DND-41 (cell line): Measurements from ENCODE around the gene PCDH9.

Experiments
- ATAC-seq: fragments of 200-7000 bp; cut with Tn5 transposase; 3 replicates; pipeline ENCODE4 v1.9.1; 2021; ENCODE audit warnings: low read depth; ENCODE audit not compliant: insufficient read depth
- DNase-seq: peaks from one replicate; pipeline ENCODE4 v3.0.0-alpha.2; 2020
- H2AFZ ChIP-seq: 2 replicates; pipeline ENCODE4 v1.6.0; 2012; ENCODE audit warnings: low read depth, low read length
- H3K27ac ChIP-seq: 2 replicates; pipeline ENCODE4 v1.5.1; 2012; ENCODE audit warnings: low read length, inconsistent platforms
- H3K27me3 ChIP-seq: fragments of 200-600 bp; sonication (generic); 2 replicates; pipeline ENCODE4 v1.6.0; 2012; ENCODE audit warnings: low read length, mild to moderate bottlenecking, inconsistent platforms; ENCODE audit not compliant: insufficient read depth, poor library complexity
- H3K36me3 ChIP-seq: 2 replicates; pipeline ENCODE4 v1.5.1; 2012; ENCODE audit warnings: low read length, inconsistent platforms; ENCODE audit not compliant: insufficient read depth
- H3K4me1 ChIP-seq: 2 replicates; pipeline ENCODE4 v1.5.1; 2012; ENCODE audit warnings: mild to moderate bottlenecking, low read length; ENCODE audit not compliant: insufficient read depth
- H3K4me2 ChIP-seq: 2 replicates; pipeline ENCODE4 v1.6.0; 2012; ENCODE audit warnings: mild to moderate bottlenecking, moderate library complexity, low read length, inconsistent platforms; ENCODE audit not compliant: insufficient read depth
- H3K4me3 ChIP-seq, 2 experiments: fragments of 200-600 bp in 1 of 2; shearing (Covaris generic) in 1 of 2; 2 replicates each; pipeline ENCODE4 v1.5.1; 2012 to 2016; ENCODE audit warnings: inconsistent platforms in 2 of 2, low read length in 2 of 2, mild to moderate bottlenecking in 2 of 2, low read depth in 1 of 2, moderate library complexity in 1 of 2
- H3K79me2 ChIP-seq: 2 replicates; pipeline ENCODE4 v1.6.0; 2012; ENCODE audit warnings: low read length, inconsistent platforms; ENCODE audit not compliant: insufficient read depth
- H3K9ac ChIP-seq: 2 replicates; pipeline ENCODE4 v1.6.0; 2012; ENCODE audit warnings: low read depth, mild to moderate bottlenecking, inconsistent platforms, low read length, moderate library complexity
- H3K9me3 ChIP-seq: 2 replicates; pipeline ENCODE4 v1.5.1; 2012; ENCODE audit warnings: low read length, moderate library complexity, mild to moderate bottlenecking, inconsistent platforms; ENCODE audit not compliant: insufficient read depth, severe bottlenecking
- H4K20me1 ChIP-seq: 2 replicates; pipeline ENCODE4 v1.6.0; 2012; ENCODE audit warnings: low read length; ENCODE audit not compliant: insufficient read depth
- EZH2 ChIP-seq: IDR thresholded peaks from 3 replicates; pipeline ENCODE4 v1.6.1; 2012; ENCODE audit warnings: borderline replicate concordance, low read depth, mild to moderate bottlenecking, moderate library complexity, low read length, inconsistent platforms; ENCODE audit not compliant: severe bottlenecking
- TF ChIP-seq, protein P1 (sequence below): IDR thresholded peaks from 2 replicates; pipeline ENCODE4 v1.5.1; 2012; ENCODE audit warnings: borderline replicate concordance, low read length, moderate library complexity, mild to moderate bottlenecking; ENCODE audit not compliant: poor library complexity, severe bottlenecking; ENCODE audit errors: extremely low read depth

PCDH9 gene

DNA sequence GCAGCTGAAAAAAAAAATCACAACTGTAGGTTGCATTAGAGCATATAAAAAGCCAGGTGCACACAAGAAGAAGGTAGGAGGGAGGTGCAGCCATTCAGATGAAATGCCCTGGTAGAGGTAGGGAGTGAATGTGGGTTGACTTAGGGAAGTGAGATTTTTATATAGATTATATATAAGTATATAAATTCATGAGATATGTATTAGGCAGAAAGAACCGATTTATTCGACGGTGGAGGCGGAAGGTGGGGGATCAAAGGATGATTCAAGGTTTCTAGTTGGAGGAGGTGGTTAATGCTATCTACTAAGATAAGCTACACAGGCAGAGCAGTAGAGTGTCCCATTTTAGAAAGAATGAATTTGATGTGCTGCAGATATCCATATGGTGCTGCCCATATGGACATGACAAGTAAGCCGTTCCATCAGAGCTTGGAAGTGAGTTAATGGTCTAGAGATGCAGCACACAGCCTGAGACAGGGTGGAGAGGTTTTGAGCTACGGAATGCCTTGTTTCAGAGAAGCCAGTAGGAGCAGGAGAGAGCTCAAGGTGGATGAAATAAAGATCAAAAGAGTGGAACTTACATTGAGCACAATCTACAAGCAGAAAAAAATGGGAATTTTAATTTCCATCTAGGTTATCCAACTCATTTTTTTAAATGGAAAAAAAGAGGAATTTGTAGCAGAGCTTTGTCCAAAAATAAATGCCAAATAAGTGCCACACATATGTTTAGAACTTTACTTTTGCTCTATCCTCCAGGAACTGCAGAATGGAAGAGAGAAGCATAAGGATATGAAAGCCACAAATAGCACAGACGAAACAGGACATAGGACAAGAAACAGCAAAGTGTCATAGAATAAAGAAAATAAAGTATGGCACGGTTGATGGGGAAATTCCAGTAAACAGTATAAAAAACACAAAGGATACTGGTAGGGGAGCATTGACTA is 177.3 kb downstream of the PCDH9 start:
- H3K27ac ChIP-seq = no peak overlapping the region
- no peaks in the 10 kb centered on the region for H4K20me1 ChIP-seq
- no peaks in the 10 kb centered on the region for H3K27me3 ChIP-seq
- no peak overlapping the region for H3K4me3 ChIP-seq
- DNase-seq (no peak), ATAC-seq (no peak)
- H3K4me2 ChIP-seq = no peak overlapping the region
- H3K36me3 ChIP-seq = no peaks in the 10 kb centered on the region
- peaks cover 15% of the 10 kb centered on the region for H3K4me1 ChIP-seq
- H2AFZ ChIP-seq = no peak overlapping the region
- no peaks in the 10 kb centered on the region for H3K9me3 ChIP-seq
- no peaks in the 10 kb centered on the region for H3K79me2 ChIP-seq
- no peak overlapping the region for H3K9ac ChIP-seq
- TF ChIP-seq EZH2 = no peak
- TF ChIP-seq, protein P1, sequence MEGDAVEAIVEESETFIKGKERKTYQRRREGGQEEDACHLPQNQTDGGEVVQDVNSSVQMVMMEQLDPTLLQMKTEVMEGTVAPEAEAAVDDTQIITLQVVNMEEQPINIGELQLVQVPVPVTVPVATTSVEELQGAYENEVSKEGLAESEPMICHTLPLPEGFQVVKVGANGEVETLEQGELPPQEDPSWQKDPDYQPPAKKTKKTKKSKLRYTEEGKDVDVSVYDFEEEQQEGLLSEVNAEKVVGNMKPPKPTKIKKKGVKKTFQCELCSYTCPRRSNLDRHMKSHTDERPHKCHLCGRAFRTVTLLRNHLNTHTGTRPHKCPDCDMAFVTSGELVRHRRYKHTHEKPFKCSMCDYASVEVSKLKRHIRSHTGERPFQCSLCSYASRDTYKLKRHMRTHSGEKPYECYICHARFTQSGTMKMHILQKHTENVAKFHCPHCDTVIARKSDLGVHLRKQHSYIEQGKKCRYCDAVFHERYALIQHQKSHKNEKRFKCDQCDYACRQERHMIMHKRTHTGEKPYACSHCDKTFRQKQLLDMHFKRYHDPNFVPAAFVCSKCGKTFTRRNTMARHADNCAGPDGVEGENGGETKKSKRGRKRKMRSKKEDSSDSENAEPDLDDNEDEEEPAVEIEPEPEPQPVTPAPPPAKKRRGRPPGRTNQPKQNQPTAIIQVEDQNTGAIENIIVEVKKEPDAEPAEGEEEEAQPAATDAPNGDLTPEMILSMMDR = no peak

DNA sequence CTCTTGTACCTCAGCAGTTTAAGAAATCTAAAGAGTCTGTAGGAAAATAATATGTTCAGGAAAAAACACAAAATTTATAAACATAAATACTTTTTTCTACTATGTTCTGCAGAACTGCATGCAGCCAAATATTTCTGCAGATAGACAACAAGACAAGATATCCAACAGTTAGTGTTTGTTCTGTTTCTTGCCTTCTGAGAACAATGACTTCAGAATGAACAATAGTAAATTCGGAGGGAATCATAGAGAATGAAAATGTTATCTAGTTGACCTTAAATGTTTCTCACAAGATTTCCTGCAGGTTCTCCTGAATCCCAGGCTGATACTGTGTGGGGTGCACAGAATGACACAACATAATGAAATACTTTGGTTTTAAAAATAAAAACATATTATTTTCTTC is 180.4 kb downstream of the PCDH9 start:
- H3K79me2 ChIP-seq = no peaks in the 10 kb centered on the region
- H3K9ac ChIP-seq = no peak overlapping the region
- TF ChIP-seq EZH2 = no peak
- TF ChIP-seq, protein P1 = no peak
- no peaks in the 10 kb centered on the region for H3K36me3 ChIP-seq
- no peaks in the 10 kb centered on the region for H4K20me1 ChIP-seq
- no peak overlapping the region for H3K4me2 ChIP-seq
- no peaks in the 10 kb centered on the region for H3K27me3 ChIP-seq
- H3K4me1 ChIP-seq = peaks cover 31% of the 10 kb centered on the region
- H3K9me3 ChIP-seq = no peaks in the 10 kb centered on the region
- no peak overlapping the region for H2AFZ ChIP-seq
- no peak for DNase-seq
- no peak overlapping the region for H3K27ac ChIP-seq
- ATAC-seq = no peak
- no peak overlapping the region for H3K4me3 ChIP-seq

DNA sequence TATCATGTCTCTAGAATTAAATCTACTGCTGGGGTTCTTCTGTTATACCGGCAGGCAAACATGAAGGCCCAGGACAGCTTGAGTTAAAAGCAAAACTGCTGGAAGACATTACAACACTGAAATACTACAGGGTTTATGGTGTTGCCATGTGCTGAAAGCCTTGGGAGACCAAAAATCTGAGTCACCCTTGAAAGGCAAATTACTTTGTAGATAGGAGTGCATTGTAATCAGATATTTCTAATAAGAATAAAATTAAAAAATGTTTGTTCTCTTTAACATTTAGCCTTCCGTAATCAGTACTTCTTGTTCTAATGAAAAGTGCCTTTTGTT is 181.3 kb downstream of the PCDH9 start:
- Histone ChIP-seq H3K4me1 (peaks cover 31% of the 10 kb centered on the region), H3K9me3 (no peaks in the 10 kb centered on the region), H3K9ac (peak overlapping the region; percentile 42), H3K36me3 (no peaks in the 10 kb centered on the region), H3K27me3 (no peaks in the 10 kb centered on the region), H2AFZ (peak overlapping the region; percentile 67), H3K27ac (peak overlapping the region; percentile 82), H3K79me2 (no peaks in the 10 kb centered on the region), H3K4me2 (no peak overlapping the region), H4K20me1 (no peaks in the 10 kb centered on the region), H3K4me3 (no peak overlapping the region)
- DNase-seq (no peak), ATAC-seq (no peak)
- TF ChIP-seq EZH2 = no peak
- TF ChIP-seq, protein P1 = no peak
